PC-3 (cell line): ENCODE results near the gene ABCC5.

Source experiments
- CTCF ChIP-seq: fragments of 300-600 bp; sonication (generic); conservative IDR thresholded peaks from 2 replicates; pipeline ENCODE4 v1.5.1; 2017; ENCODE audit warnings: antibody characterized with exemption, low read depth, mild to moderate bottlenecking, low read length
- EZH2 ChIP-seq: fragments of 300-600 bp; sonication (generic); IDR thresholded peaks from one replicate; pipeline ENCODE4 v1.6.1; 2017; ENCODE audit warnings: antibody characterized with exemption, mild to moderate bottlenecking, low read length; ENCODE audit not compliant: unreplicated experiment
- EZH2phosphoT487 ChIP-seq: fragments of 300-600 bp; sonication (generic); IDR thresholded peaks from 2 replicates; pipeline ENCODE4 v1.6.1; 2018; ENCODE audit warnings: mild to moderate bottlenecking, antibody characterized with exemption, low read length, borderline replicate concordance

GRCh38 chr3:183911087-183911486 is 106.6 kb downstream of the ABCC5 start:
- TF ChIP-seq CTCF (no peak), EZH2 (no peak), EZH2phosphoT487 (no peak)
